ENCODE results near the gene ARL4C. TPM values are rescaled to one million over a fixed set of nuclear protein-coding genes. Genes with fewer than 3 reads are reported as not detected.

The ARL4C gene
- total and polyA plus RNA-seq, 4 donors = 1.4 to 2.8 (median 2.1) TPM

DNA sequence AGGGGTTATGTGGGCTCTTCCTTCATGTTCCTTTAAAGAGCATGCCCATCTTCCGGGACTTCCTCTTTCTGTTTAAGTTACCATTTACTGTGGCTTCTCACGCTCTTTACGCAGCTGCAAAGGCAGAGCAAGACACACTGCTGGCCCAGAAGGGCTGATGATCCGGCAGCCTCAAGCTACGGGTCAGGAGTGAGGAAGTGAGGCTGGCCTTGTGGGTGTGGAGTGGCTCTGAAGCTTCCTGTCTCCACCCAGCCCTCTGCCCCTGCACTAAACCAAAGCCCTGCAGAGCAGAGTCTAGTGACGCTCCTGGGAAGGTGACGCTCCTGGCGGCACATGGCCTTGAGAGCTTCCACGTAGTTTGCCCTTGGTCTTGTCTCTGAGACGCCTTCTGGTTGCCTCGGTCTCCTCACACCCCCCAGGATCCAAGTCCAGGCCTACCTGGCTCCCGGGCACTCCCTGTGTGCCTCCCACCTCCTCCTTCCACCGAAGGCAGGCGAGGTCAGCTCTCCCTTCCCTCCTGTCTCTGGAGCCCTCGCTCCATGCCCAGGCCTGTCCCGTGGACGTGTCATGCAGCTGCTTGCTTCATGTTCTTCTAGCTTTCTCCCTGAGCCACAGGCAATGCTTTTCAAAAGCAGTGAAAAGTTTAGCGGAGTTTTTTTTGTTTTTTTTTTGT lies 50.3 kb downstream of the ARL4C start:
- no peak overlapping the region for H3K4me3 ChIP-seq (ENCODE audit: low read depth in 1 of 3, low read length in 3 of 3)
- H3K27ac ChIP-seq (ENCODE audit: low read depth in 1 of 2, low read length in 2 of 2) = peak overlapping the region; percentile 4 to 51
- no peak for TF ChIP-seq EGR1 (IDR thresholded peaks at IDR 0.05; ENCODE audit: low read depth in 2 of 2)
- no peak for TF ChIP-seq TAF1 (conservative IDR thresholded peaks at IDR 0.05)
- TF ChIP-seq, protein P1, sequence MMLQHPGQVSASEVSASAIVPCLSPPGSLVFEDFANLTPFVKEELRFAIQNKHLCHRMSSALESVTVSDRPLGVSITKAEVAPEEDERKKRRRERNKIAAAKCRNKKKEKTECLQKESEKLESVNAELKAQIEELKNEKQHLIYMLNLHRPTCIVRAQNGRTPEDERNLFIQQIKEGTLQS (IDR thresholded peaks at IDR 0.05) = no peak
- no peak for TF ChIP-seq FOXA1 (IDR thresholded peaks at IDR 0.05)
- no peak for TF ChIP-seq HNF4A (conservative IDR thresholded peaks at IDR 0.05)
- peak; percentile 86 for TF ChIP-seq NR2F2 (IDR thresholded peaks at IDR 0.05)
- TF ChIP-seq, protein P2, sequence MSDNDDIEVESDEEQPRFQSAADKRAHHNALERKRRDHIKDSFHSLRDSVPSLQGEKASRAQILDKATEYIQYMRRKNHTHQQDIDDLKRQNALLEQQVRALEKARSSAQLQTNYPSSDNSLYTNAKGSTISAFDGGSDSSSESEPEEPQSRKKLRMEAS (IDR thresholded peaks at IDR 0.05) = peak; percentile 16
- TF ChIP-seq YY1 (IDR thresholded peaks at IDR 0.05) = no peak
- TF ChIP-seq GABPA (IDR thresholded peaks at IDR 0.05 in 1 of 2, conservative IDR thresholded peaks at IDR 0.05 in 1 of 2) = no peak
- TF ChIP-seq RXRA (IDR thresholded peaks at IDR 0.05) = peak in 1 of 2 donors; percentile 7
- TF ChIP-seq, protein P3, sequence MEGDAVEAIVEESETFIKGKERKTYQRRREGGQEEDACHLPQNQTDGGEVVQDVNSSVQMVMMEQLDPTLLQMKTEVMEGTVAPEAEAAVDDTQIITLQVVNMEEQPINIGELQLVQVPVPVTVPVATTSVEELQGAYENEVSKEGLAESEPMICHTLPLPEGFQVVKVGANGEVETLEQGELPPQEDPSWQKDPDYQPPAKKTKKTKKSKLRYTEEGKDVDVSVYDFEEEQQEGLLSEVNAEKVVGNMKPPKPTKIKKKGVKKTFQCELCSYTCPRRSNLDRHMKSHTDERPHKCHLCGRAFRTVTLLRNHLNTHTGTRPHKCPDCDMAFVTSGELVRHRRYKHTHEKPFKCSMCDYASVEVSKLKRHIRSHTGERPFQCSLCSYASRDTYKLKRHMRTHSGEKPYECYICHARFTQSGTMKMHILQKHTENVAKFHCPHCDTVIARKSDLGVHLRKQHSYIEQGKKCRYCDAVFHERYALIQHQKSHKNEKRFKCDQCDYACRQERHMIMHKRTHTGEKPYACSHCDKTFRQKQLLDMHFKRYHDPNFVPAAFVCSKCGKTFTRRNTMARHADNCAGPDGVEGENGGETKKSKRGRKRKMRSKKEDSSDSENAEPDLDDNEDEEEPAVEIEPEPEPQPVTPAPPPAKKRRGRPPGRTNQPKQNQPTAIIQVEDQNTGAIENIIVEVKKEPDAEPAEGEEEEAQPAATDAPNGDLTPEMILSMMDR (IDR thresholded peaks at IDR 0.05; ENCODE audit: low read depth, low read length, missing input control) = no peak
- TF ChIP-seq, protein P4, sequence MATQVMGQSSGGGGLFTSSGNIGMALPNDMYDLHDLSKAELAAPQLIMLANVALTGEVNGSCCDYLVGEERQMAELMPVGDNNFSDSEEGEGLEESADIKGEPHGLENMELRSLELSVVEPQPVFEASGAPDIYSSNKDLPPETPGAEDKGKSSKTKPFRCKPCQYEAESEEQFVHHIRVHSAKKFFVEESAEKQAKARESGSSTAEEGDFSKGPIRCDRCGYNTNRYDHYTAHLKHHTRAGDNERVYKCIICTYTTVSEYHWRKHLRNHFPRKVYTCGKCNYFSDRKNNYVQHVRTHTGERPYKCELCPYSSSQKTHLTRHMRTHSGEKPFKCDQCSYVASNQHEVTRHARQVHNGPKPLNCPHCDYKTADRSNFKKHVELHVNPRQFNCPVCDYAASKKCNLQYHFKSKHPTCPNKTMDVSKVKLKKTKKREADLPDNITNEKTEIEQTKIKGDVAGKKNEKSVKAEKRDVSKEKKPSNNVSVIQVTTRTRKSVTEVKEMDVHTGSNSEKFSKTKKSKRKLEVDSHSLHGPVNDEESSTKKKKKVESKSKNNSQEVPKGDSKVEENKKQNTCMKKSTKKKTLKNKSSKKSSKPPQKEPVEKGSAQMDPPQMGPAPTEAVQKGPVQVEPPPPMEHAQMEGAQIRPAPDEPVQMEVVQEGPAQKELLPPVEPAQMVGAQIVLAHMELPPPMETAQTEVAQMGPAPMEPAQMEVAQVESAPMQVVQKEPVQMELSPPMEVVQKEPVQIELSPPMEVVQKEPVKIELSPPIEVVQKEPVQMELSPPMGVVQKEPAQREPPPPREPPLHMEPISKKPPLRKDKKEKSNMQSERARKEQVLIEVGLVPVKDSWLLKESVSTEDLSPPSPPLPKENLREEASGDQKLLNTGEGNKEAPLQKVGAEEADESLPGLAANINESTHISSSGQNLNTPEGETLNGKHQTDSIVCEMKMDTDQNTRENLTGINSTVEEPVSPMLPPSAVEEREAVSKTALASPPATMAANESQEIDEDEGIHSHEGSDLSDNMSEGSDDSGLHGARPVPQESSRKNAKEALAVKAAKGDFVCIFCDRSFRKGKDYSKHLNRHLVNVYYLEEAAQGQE (IDR thresholded peaks at IDR 0.05) = no peak
- no peak for TF ChIP-seq HNF4G (IDR thresholded peaks at IDR 0.05)
- TF ChIP-seq, protein P5, sequence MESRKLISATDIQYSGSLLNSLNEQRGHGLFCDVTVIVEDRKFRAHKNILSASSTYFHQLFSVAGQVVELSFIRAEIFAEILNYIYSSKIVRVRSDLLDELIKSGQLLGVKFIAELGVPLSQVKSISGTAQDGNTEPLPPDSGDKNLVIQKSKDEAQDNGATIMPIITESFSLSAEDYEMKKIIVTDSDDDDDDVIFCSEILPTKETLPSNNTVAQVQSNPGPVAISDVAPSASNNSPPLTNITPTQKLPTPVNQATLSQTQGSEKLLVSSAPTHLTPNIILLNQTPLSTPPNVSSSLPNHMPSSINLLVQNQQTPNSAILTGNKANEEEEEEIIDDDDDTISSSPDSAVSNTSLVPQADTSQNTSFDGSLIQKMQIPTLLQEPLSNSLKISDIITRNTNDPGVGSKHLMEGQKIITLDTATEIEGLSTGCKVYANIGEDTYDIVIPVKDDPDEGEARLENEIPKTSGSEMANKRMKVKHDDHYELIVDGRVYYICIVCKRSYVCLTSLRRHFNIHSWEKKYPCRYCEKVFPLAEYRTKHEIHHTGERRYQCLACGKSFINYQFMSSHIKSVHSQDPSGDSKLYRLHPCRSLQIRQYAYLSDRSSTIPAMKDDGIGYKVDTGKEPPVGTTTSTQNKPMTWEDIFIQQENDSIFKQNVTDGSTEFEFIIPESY (IDR thresholded peaks at IDR 0.05) = no peak
- peak; percentile 22 for TF ChIP-seq SP1 (IDR thresholded peaks at IDR 0.05)
- TF ChIP-seq FOXA2 (IDR thresholded peaks at IDR 0.05) = no peak
- no peak for TF ChIP-seq JUND (IDR thresholded peaks at IDR 0.05)
- TF ChIP-seq RAD21 (IDR thresholded peaks at IDR 0.05) = peak; percentile 14 to 29
- H3K36me3 ChIP-seq (ENCODE audit: control insufficient read depth in 4 of 4, insufficient read depth in 3 of 4, low read depth in 1 of 4, low read length in 3 of 4) = no peaks in the 10 kb centered on the region
- 70% methylated on average over 18 of the region's 18 CpGs for WGBS
- DNase-seq (ENCODE audit: low spot score) = no peak
- H3K27me3 ChIP-seq (ENCODE audit: control insufficient read depth in 4 of 4, insufficient read depth in 4 of 4, low read length in 3 of 4) = no peaks in the 10 kb centered on the region
- no peak overlapping the region for H3K9ac ChIP-seq (ENCODE audit: low read depth in 1 of 2, low read length in 2 of 2)
- H3K9me3 ChIP-seq (ENCODE audit: control insufficient read depth in 4 of 4, low read length in 3 of 4) = no peaks in the 10 kb centered on the region
- peaks cover 0 to 2% (median 0%) of the 10 kb centered on the region in 4 donors for H3K4me1 ChIP-seq (ENCODE audit: control insufficient read depth in 4 of 4, insufficient read depth in 4 of 4, low read length in 3 of 4)

Measured in liver (tissue), 9 donors.